ENCODE measurements around the gene AUTS2.

- TF ChIP-seq TAF1 (conservative IDR thresholded peaks at IDR 0.05) (no peak), CTCF (IDR thresholded peaks at IDR 0.05; ENCODE audit: low read depth, low read length, missing input control) (no peak), YY1 (IDR thresholded peaks at IDR 0.05) (no peak), FOXA1 (IDR thresholded peaks at IDR 0.05) (no peak), SP1 (IDR thresholded peaks at IDR 0.05) (no peak), GABPA (IDR thresholded peaks at IDR 0.05 in 1 of 2, conservative IDR thresholded peaks at IDR 0.05 in 1 of 2) (no peak), JUND (IDR thresholded peaks at IDR 0.05) (no peak), MAX (IDR thresholded peaks at IDR 0.05) (no peak), ATF3 (IDR thresholded peaks at IDR 0.05) (no peak)
Observed at GRCh38 chr7:70616211-70616610, 1017.9 kb downstream of the AUTS2 start.
